HepG2 (cell line): ENCODE data around the gene AK8. TPM values are rescaled to one million over a fixed set of nuclear protein-coding genes. Genes with fewer than 3 reads are reported as not detected.

ENCODE experiments used
- CC2D1A ChIP-seq: sonication (generic); formaldehyde crosslinking; IDR thresholded peaks from 2 replicates; pipeline ENCODE4 v1.8.1; 2023; ENCODE audit warnings: mild to moderate bottlenecking, missing genetic modification reagents
- CSRNP2 ChIP-seq: sonication (generic); formaldehyde crosslinking; conservative IDR thresholded peaks from 2 replicates; pipeline ENCODE4 v1.8.0; 2022; ENCODE audit warnings: low read depth, missing genetic modification reagents
- FOXA3 ChIP-seq: IDR thresholded peaks from 2 replicates; pipeline ENCODE4 v1.6.1; 2016; ENCODE audit warnings: missing genetic modification reagents, missing compliant biosample characterization
- GLI4 ChIP-seq: sonication (generic); formaldehyde crosslinking; IDR thresholded peaks from 2 replicates; pipeline ENCODE4 v1.5.1; 2020; ENCODE audit warnings: missing genetic modification reagents, mild to moderate bottlenecking, moderate library complexity, borderline replicate concordance
- LRRFIP1 ChIP-seq: sonication (generic); formaldehyde crosslinking; conservative IDR thresholded peaks from 2 replicates; pipeline ENCODE4 v1.4.0; 2020; ENCODE audit warnings: missing genetic modification reagents
- NAIF1 ChIP-seq: sonication (generic); formaldehyde crosslinking; IDR thresholded peaks from 2 replicates; pipeline ENCODE4 v1.5.0; 2020; ENCODE audit warnings: mild to moderate bottlenecking, missing genetic modification reagents, borderline replicate concordance
- NFYC ChIP-seq: IDR thresholded peaks from 2 replicates; pipeline ENCODE4 v1.6.1; 2016; ENCODE audit warnings: missing genetic modification reagents, missing compliant biosample characterization
- POLR2G ChIP-seq: fragments of 200-400 bp; formaldehyde crosslinking; IDR thresholded peaks from 2 replicates; pipeline ENCODE4 v1.6.1; 2018; ENCODE audit warnings: mild to moderate bottlenecking, low read depth, low read length, moderate library complexity
- PREB ChIP-seq: sonication (generic); formaldehyde crosslinking; IDR thresholded peaks from 2 replicates; pipeline ENCODE4 v1.4.0; 2020; ENCODE audit warnings: missing genetic modification reagents
- SALL2 ChIP-seq: sonication (generic); formaldehyde crosslinking; IDR thresholded peaks from 2 replicates; pipeline ENCODE4 v1.8.1; 2023; ENCODE audit warnings: mild to moderate bottlenecking, missing genetic modification reagents, inconsistent platforms
- SMC3 ChIP-seq: IDR thresholded peaks from 2 replicates; pipeline ENCODE4 v1.6.1; 2011; ENCODE audit warnings: low read length, improper control_type of control experiment
- TBX2 ChIP-seq: sonication (generic); formaldehyde crosslinking; IDR thresholded peaks from 2 replicates; pipeline ENCODE4 v1.5.0; 2020; ENCODE audit warnings: missing genetic modification reagents, mild to moderate bottlenecking, borderline replicate concordance
- YEATS2 ChIP-seq: sonication (generic); formaldehyde crosslinking; IDR thresholded peaks from 2 replicates; pipeline ENCODE4 v1.4.0; 2020; ENCODE audit warnings: missing genetic modification reagents, borderline replicate concordance
- ZNF484 ChIP-seq: sonication (generic); formaldehyde crosslinking; IDR thresholded peaks from 2 replicates; pipeline ENCODE4 v1.5.1; 2020; ENCODE audit warnings: mild to moderate bottlenecking, low read depth, missing genetic modification reagents, borderline replicate concordance
- ZNF597 ChIP-seq: sonication (generic); formaldehyde crosslinking; IDR thresholded peaks from 2 replicates; pipeline ENCODE4 v1.5.0; 2020; ENCODE audit warnings: missing genetic modification reagents
- ZNF781 ChIP-seq: sonication (generic); formaldehyde crosslinking; IDR thresholded peaks from 2 replicates; pipeline ENCODE4 v1.5.1; 2020; ENCODE audit warnings: borderline replicate concordance, mild to moderate bottlenecking, missing genetic modification reagents; ENCODE audit errors: not compliant biosample characterization
- ZNF879 ChIP-seq: sonication (generic); formaldehyde crosslinking; IDR thresholded peaks from 2 replicates; pipeline ENCODE4 v1.8.1; 2023; ENCODE audit warnings: missing genetic modification reagents
- polyA plus RNA-seq, 8 experiments: library from polyadenylated mRNA; depleted of rRNA in 3 of 8; stranded (reverse) in 7 of 8; unstranded in 1 of 8; fragments of >200 nt; fragmentation: Illumina TruSeq in 4 of 8; extraction: Trizol in 4 of 8; gene quantifications; 2 replicates each; pipeline versions ENCODE4 v1.2.1 to v1.2.3, GENCODE V29; 2011 to 2016; ENCODE audit warnings: low read depth in 4 of 8, missing spikeins in 1 of 8, mixed read lengths in 1 of 8; ENCODE audit not compliant: insufficient read depth in 1 of 8
- total RNA-seq, 5 experiments: library from RNA; depleted of rRNA; stranded (reverse); fragments of >200 nt; fragmentation: Illumina TruSeq; extraction: Trizol; gene quantifications; 2 replicates each; pipeline ENCODE4 v1.2.3, GENCODE V29; 2016; ENCODE audit warnings: low read depth in 1 of 5
- TF ChIP-seq, protein P1 (sequence below): sonication (generic); formaldehyde crosslinking; IDR thresholded peaks from 2 replicates; pipeline ENCODE4 v1.8.1; 2023; ENCODE audit warnings: mild to moderate bottlenecking, inconsistent platforms, moderate library complexity, missing genetic modification reagents, borderline replicate concordance
- TF ChIP-seq, protein P2 (sequence below): sonication (generic); formaldehyde crosslinking; IDR thresholded peaks from 2 replicates; pipeline ENCODE4 v1.4.0; 2020; ENCODE audit warnings: mild to moderate bottlenecking, missing genetic modification reagents

The AK8 gene
- total and polyA plus RNA-seq, 2 of the 13 experiments (the other 11 are each of a cell fraction or from before 2014, with no cell fraction given) = 0.11 TPM; not detected in 1

GRCh38 chr9:132877824-132878694 is at the start of gene AK8 (continued):
- TF ChIP-seq LRRFIP1 (CRISPR knock-in tag) = no peak
- no peak for TF ChIP-seq ZNF484 (CRISPR knock-in tag)
- TF ChIP-seq NAIF1 = no peak; the same call in 1 of the 2 replicates
- TF ChIP-seq ZNF879 = no peak
- no peak for TF ChIP-seq CSRNP2 (CRISPR knock-in tag)
- TF ChIP-seq SALL2 (CRISPR knock-in tag) = peak; percentile 71
- no peak for TF ChIP-seq ZNF597
- TF ChIP-seq PREB (CRISPR knock-in tag) = no peak
- TF ChIP-seq CC2D1A (CRISPR knock-in tag) = no peak
- 0 out of 2 replicates have a peak, but pooled peaks have one; percentile 29 for TF ChIP-seq YEATS2
- TF ChIP-seq, protein P1, sequence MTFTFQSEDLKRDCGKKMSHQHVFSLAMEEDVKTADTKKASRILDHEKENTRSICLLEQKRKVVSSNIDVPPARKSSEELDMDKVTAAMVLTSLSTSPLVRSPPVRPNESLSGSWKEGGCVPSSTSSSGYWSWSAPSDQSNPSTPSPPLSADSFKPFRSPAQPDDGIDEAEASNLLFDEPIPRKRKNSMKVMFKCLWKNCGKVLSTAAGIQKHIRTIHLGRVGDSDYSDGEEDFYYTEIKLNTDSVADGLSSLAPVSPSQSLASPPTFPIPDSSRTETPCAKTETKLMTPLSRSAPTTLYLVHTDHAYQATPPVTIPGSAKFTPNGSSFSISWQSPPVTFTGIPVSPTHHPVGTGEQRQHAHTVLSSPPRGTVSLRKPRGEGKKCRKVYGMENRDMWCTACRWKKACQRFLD (CRISPR knock-in tag) = no peak
- no peak for TF ChIP-seq GLI4 (CRISPR knock-in tag)
- peak; percentile 49; the same call in 1 of the 2 replicates for TF ChIP-seq TBX2 (CRISPR knock-in tag)
- TF ChIP-seq FOXA3 = no peak
- TF ChIP-seq, protein P2, sequence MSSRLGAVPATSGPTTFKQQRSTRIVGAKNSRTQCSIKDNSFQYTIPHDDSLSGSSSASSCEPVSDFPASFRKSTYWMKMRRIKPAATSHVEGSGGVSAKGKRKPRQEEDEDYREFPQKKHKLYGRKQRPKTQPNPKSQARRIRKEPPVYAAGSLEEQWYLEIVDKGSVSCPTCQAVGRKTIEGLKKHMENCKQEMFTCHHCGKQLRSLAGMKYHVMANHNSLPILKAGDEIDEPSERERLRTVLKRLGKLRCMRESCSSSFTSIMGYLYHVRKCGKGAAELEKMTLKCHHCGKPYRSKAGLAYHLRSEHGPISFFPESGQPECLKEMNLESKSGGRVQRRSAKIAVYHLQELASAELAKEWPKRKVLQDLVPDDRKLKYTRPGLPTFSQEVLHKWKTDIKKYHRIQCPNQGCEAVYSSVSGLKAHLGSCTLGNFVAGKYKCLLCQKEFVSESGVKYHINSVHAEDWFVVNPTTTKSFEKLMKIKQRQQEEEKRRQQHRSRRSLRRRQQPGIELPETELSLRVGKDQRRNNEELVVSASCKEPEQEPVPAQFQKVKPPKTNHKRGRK = no peak
- peak; percentile 58 for TF ChIP-seq POLR2G
- no peak for TF ChIP-seq SMC3
- TF ChIP-seq ZNF781 = no peak
- TF ChIP-seq NFYC (CRISPR knock-in tag) = no peak
